MM.1S (cell line): ENCODE measurements around the gene TMEM9B.

ENCODE experiments used
- EZH2 ChIP-seq: fragments of 300-600 bp; sonication (generic); optimal IDR thresholded peaks from 2 replicates; pipeline ENCODE3; 2017; ENCODE audit warnings: low read depth, mild to moderate bottlenecking, antibody characterized with exemption, low read length, mixed read lengths
- EZH2phosphoT487 ChIP-seq: fragments of 300-600 bp; sonication (generic); IDR thresholded peaks from 2 replicates; pipeline ENCODE4 v1.6.1; 2018; ENCODE audit warnings: antibody characterized with exemption, low read length
- TF ChIP-seq, protein P1 (sequence below): fragments of 300-600 bp; sonication (generic); IDR thresholded peaks from 2 replicates; pipeline ENCODE4 v1.5.1; 2016; ENCODE audit warnings: antibody characterized with exemption, low read length, mixed read lengths

- TF ChIP-seq EZH2phosphoT487 (no peak), EZH2 (no peak)
- TF ChIP-seq, protein P1, sequence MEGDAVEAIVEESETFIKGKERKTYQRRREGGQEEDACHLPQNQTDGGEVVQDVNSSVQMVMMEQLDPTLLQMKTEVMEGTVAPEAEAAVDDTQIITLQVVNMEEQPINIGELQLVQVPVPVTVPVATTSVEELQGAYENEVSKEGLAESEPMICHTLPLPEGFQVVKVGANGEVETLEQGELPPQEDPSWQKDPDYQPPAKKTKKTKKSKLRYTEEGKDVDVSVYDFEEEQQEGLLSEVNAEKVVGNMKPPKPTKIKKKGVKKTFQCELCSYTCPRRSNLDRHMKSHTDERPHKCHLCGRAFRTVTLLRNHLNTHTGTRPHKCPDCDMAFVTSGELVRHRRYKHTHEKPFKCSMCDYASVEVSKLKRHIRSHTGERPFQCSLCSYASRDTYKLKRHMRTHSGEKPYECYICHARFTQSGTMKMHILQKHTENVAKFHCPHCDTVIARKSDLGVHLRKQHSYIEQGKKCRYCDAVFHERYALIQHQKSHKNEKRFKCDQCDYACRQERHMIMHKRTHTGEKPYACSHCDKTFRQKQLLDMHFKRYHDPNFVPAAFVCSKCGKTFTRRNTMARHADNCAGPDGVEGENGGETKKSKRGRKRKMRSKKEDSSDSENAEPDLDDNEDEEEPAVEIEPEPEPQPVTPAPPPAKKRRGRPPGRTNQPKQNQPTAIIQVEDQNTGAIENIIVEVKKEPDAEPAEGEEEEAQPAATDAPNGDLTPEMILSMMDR, result no peak
These were observed 39.4 kb upstream of the TMEM9B start, which contains the start of gene NRIP3 for GRCh38 chr11:9003573-9004182.
